Pancreas (tissue), 10 donors: ENCODE measurements around the gene INF2. TPM values are rescaled to one million over a fixed set of nuclear protein-coding genes. Genes with fewer than 3 reads are reported as not detected.

ENCODE experiments used
- ATAC-seq, 4 donors: fragments of 200-7000 bp; cut with Tn5 transposase; one replicate each; pipeline versions ENCODE4 v1.8.0 to v1.9.1; 2020; ENCODE audit warnings: mild to moderate bottlenecking in 4 of 4, moderate library complexity in 4 of 4
- DNase-seq, 6 donors: peaks; one replicate each; pipeline ENCODE4 v3.0.0-alpha.2; 2020
- FAIRE-seq: peaks from 2 replicates; lab custom pipeline; 2012; peaks lifted over from hg19 to GRCh38; lab: Jason Lieb, UNC
- H3K27ac ChIP-seq, 4 donors: fragments of 200-600 bp; sonication (generic); 1 replicate in 3 of 4; 2 replicates in 1 of 4; pipeline versions ENCODE4 v1.5.0 to v1.8.0; 2020
- H3K27me3 ChIP-seq, 4 donors: fragments of 200-600 bp; one replicate each; pipeline ENCODE4 v1.8.0; 2021
- H3K36me3 ChIP-seq, 3 donors: fragments of 200-600 bp; sonication (generic) in 1 of 3; one replicate each; pipeline versions ENCODE4 v1.5.0 to v1.8.0; 2020 to 2021
- H3K4me1 ChIP-seq, 3 donors: fragments of 200-600 bp; one replicate each; pipeline ENCODE4 v1.8.0; 2021
- H3K4me3 ChIP-seq, 4 donors: fragments of 200-600 bp; sonication (generic) in 2 of 4; one replicate each; pipeline versions ENCODE4 v1.5.0 to v1.8.0; 2020 to 2021
- H3K9me3 ChIP-seq, 4 donors: fragments of 200-600 bp; one replicate each; pipeline ENCODE4 v1.8.0; 2021
- CTCF ChIP-seq, 4 donors: fragments of 200-600 bp; sonication (generic) in 3 of 4; IDR thresholded peaks; one replicate each; pipeline versions ENCODE4 v1.5.0 to v1.8.0; 2021; ENCODE audit warnings: antibody characterized with exemption in 4 of 4
- WGBS, 2 donors: extraction: QIAGEN DNeasy Blood & Tissue Kit; methylation state at CpG; one replicate each; pipeline ENCODE4 v1.1.7; 2013; 5-methylcytosine and 5-hydroxymethylcytosine counted together
- intact Hi-C, 3 donors: fragments of 100-400 bp; cut with DNase I; formaldehyde crosslinking; loops; one replicate each; pipeline versions ENCODE4 v1.11.1 to v1.14.2; 2022
- polyA plus RNA-seq, 2 donors: library from polyadenylated mRNA; stranded (reverse); fragments of 200-250 nt; gene quantifications; one replicate each; pipeline ENCODE4 v1.2.3, GENCODE V29; 2013
- total RNA-seq, 6 donors: library from RNA; stranded (reverse); fragmentation: NEBNext Ultra II Directional in 4 of 6; extraction: Animal tissue kit (Norgen Biotek cat#: 25700) in 4 of 6; gene quantifications; one replicate each; pipeline versions ENCODE4 v1.2.1 to v1.2.4, GENCODE V29; 2021 to 2023
- donor health status: healthy with polysubstance abuse.
- donor health status: DM: no; HTN: no; CAD: no; lungs with moderate emphysema.
- donor health status: DM: no; HTN: no; CAD: no.
- donor health status: control.
- donor health status: control.
- donor health status: Bipolar disorder and iron deficiency.
- donor health status: DM: yes; HTN: yes; CAD: no.
- donor health status: DM: no; HTN: no; CAD: no.
- donor health status: DM: no; HTN: no; CAD: no.
- donor health status: DM: yes; HTN: yes; CAD: no.

Gene INF2
- total and polyA plus RNA-seq, 8 donors, result 20.4 to 80.8 (median 27.8) TPM

DNA sequence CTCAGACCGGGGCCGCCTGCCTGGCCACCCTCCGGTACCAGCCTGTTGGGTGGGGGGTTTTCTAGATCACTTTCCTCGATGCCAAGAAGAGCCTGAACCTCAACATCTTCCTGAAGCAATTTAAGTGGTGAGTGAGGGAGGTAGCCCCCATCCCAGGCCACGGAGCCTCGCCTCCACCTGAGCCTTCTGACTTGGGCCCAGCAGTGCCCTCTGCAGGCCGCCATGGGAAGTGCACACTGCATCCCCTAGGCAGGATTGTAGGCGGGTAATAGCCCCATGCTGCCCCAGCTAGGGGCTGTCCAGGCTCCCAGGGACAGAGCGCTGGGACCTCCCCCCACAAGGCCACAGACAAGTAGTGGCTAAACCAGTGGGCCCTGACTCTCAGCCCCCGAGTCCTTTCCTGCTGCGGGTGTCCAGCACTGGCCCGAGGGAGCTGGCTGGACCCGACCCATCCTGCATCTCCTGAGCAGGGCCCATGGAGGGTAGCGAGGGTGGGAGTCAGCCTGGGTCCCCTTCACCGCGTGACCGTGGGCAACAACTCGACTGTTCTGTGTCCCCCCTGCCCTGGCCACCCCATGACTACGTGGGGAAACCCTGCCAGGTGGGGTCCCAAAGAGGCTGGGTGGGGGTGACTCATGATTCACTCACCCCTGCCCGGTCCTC, 19.3 kb downstream of the INF2 start:
- no peak overlapping the region for H3K27ac ChIP-seq
- H3K4me1 ChIP-seq, result no peaks in the 10 kb centered on the region
- H3K9me3 ChIP-seq, result no peaks in the 10 kb centered on the region
- ATAC-seq (peak; percentile 71 to 93 (median 86)), DNase-seq (peak in 5 of 6 donors; percentile 45 to 90 (median 77)), FAIRE-seq (no peak)
- 32 to 34% methylated on average over 18 to 20 of the region's 20 CpGs for WGBS, 2 donors
- no peaks in the 10 kb centered on the region for H3K27me3 ChIP-seq
- H3K36me3 ChIP-seq, result peaks cover 2 to 11% (median 4%) of the 10 kb centered on the region in 3 donors
- peak; percentile 97 to 99 (median 98) for TF ChIP-seq CTCF (IDR thresholded peaks at IDR 0.05)
- no peak overlapping the region for H3K4me3 ChIP-seq
- intact Hi-C loops, result loop anchor here (5.0 to 10.0 kb wide), 2 partner anchors 54 to 56 kb away; no protein-coding TSS in a partner anchor

- WGBS, 2 donors, result 82 to 84% methylated on average over 17 to 18 of the region's 18 CpGs
- ATAC-seq (no peak), FAIRE-seq (no peak), DNase-seq (no peak)
- H3K4me3 ChIP-seq, result no peak overlapping the region
- H3K27ac ChIP-seq, result no peak overlapping the region
- no peaks in the 10 kb centered on the region for H3K27me3 ChIP-seq
- H3K4me1 ChIP-seq, result no peaks in the 10 kb centered on the region
- no peak for TF ChIP-seq CTCF (IDR thresholded peaks at IDR 0.05)
- intact Hi-C loops, result loop anchor here (5.0 to 10.0 kb wide), 2 partner anchors 55 to 57 kb away; no protein-coding TSS in a partner anchor
- H3K36me3 ChIP-seq, result peaks cover 0 to 18% (median 4%) of the 10 kb centered on the region in 3 donors
- no peaks in the 10 kb centered on the region for H3K9me3 ChIP-seq
Observed at GRCh38 chr14:104709387-104710039, 20.1 kb downstream of the INF2 start.

GRCh38 chr14:104710071-104710735, 20.8 kb downstream of the INF2 start:
- intact Hi-C loops, result no loop called here
- Histone ChIP-seq H3K36me3 (peaks cover 0 to 18% (median 4%) of the 10 kb centered on the region in 3 donors), H3K27me3 (no peaks in the 10 kb centered on the region), H3K9me3 (no peaks in the 10 kb centered on the region), H3K4me1 (no peaks in the 10 kb centered on the region), H3K27ac (no peak overlapping the region), H3K4me3 (no peak overlapping the region)
- WGBS, 2 donors, result 90 to 94% methylated on average over 27 to 34 of the region's 34 CpGs
- TF ChIP-seq CTCF (IDR thresholded peaks at IDR 0.05), result no peak
- no peak for ATAC-seq
- DNase-seq, result no peak
- FAIRE-seq, result no peak

- Histone ChIP-seq H3K4me3 (no peak overlapping the region), H3K9me3 (no peaks in the 10 kb centered on the region), H3K36me3 (peaks cover 0 to 18% (median 4%) of the 10 kb centered on the region in 3 donors), H3K27ac (no peak overlapping the region), H3K4me1 (no peaks in the 10 kb centered on the region), H3K27me3 (no peaks in the 10 kb centered on the region)
- DNase-seq (no peak), ATAC-seq (no peak), FAIRE-seq (no peak)
- intact Hi-C loops, result no loop called here
- no peak for TF ChIP-seq CTCF (IDR thresholded peaks at IDR 0.05)
- WGBS, 2 donors, result 93 to 97% methylated on average over 38 to 40 of the region's 40 CpGs
Observed at GRCh38 chr14:104712881-104713734, 23.7 kb downstream of the INF2 start.
